Mesothelial cell of epicardium (in vitro differentiated cells): ENCODE results near the gene DNM1. TPM values are rescaled to one million over a fixed set of nuclear protein-coding genes. Genes with fewer than 3 reads are reported as not detected.

Source experiments
- DNase-seq, 2 experiments: peaks; one replicate each; pipeline ENCODE4 v3.0.0; 2021; ENCODE audit warnings: low spot score in 2 of 2; ENCODE audit not compliant: unreplicated experiment in 2 of 2
- H3K27ac Mint-ChIP-seq: 2 replicates; pipeline ENCODE4 v1.8.0; 2021; ENCODE audit warnings: mixed read lengths
- H3K27me3 Mint-ChIP-seq: 2 replicates; pipeline ENCODE4 v1.8.0; 2021; ENCODE audit warnings: low read depth, mixed read lengths
- H3K36me3 Mint-ChIP-seq: 2 replicates; pipeline ENCODE4 v1.8.0; 2021; ENCODE audit warnings: mixed read lengths
- H3K4me1 Mint-ChIP-seq: 2 replicates; pipeline ENCODE4 v1.8.0; 2021; ENCODE audit warnings: mixed read lengths
- H3K4me3 Mint-ChIP-seq: 2 replicates; pipeline ENCODE4 v1.8.0; 2021; ENCODE audit warnings: mild to moderate bottlenecking, moderate library complexity, mixed read lengths
- H3K9me3 Mint-ChIP-seq: 2 replicates; pipeline ENCODE4 v1.8.0; 2021; ENCODE audit warnings: mixed read lengths
- total RNA-seq: library from RNA; stranded (reverse); gene quantifications from 3 replicates; pipeline ENCODE4 v1.2.1, GENCODE V29; 2021
- TF ChIP-seq, protein P1 (sequence below): fragments of 200-600 bp; sonication (generic); IDR thresholded peaks from one replicate; pipeline ENCODE4 v1.5.0; 2021; ENCODE audit warnings: antibody characterized with exemption; ENCODE audit not compliant: unreplicated experiment

The DNM1 gene
- total RNA-seq, 1 donor from 2014 or later = 98.6 TPM

DNA sequence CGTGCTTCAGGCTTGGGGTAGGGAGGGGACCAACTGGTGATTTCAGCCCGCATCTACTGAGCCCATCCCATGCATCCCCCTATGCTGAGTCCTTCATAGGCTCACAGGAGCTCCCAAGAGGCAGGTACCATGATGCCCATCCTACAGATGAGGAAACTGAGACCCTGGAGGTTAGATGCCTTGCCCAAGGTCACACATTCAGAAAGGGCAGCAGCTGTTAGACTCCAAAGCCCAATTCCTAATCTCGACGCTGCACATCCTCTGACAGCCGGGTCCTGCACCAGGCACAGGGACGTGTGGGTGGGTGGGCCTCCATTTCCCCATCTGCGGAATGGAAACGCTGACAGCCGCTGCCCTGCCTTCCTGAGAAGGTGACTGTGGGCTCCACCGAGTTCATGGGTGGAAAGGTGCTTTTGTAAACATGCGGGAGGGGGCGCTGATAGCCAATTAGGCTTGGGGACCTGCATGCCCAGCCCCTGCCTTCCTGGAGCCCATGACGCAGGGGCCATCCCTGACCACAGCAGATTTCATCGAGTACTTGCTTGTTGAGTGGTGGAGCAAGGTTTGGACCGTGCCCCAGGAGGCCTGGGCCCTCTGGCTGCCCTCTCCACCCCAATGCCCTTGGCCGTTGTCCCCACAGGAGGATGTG is 2.2 kb downstream of the DNM1 start:
- Mint-ChIP-seq H3K27ac (no peak overlapping the region), H3K4me3 (peak overlapping the region; percentile 78)

DNA sequence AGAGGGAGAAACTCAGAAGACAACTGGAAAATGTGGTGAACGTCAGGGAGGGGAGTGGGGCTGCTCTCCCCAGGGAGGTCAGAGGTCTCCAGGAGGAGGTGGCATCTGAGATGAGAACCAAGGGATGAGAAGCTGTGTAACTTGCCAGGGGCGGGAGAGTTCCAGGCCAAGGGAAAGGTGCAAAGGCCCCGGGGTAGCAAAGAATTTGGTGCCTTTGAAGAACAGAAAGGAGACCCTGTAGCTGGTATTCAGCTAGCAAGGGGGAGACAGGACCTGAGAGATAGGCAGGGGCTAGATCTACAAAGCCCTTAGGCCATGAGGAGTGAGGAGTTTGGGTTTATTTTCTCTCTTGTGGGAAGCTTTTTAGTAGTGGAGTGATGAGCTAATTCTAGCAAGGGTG is 3.3 kb downstream of the DNM1 start:
- peaks cover 20% of the 10 kb centered on the region for H3K4me1 Mint-ChIP-seq
- peaks cover 8% of the 10 kb centered on the region for H3K27me3 Mint-ChIP-seq
- H3K36me3 Mint-ChIP-seq = no peaks in the 10 kb centered on the region
- no peak overlapping the region for H3K4me3 Mint-ChIP-seq
- DNase-seq = no peak
- no peaks in the 10 kb centered on the region for H3K9me3 Mint-ChIP-seq
- no peak overlapping the region for H3K27ac Mint-ChIP-seq
- TF ChIP-seq, protein P1, sequence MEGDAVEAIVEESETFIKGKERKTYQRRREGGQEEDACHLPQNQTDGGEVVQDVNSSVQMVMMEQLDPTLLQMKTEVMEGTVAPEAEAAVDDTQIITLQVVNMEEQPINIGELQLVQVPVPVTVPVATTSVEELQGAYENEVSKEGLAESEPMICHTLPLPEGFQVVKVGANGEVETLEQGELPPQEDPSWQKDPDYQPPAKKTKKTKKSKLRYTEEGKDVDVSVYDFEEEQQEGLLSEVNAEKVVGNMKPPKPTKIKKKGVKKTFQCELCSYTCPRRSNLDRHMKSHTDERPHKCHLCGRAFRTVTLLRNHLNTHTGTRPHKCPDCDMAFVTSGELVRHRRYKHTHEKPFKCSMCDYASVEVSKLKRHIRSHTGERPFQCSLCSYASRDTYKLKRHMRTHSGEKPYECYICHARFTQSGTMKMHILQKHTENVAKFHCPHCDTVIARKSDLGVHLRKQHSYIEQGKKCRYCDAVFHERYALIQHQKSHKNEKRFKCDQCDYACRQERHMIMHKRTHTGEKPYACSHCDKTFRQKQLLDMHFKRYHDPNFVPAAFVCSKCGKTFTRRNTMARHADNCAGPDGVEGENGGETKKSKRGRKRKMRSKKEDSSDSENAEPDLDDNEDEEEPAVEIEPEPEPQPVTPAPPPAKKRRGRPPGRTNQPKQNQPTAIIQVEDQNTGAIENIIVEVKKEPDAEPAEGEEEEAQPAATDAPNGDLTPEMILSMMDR = no peak

More for the DNA sequence above, 2.2 kb downstream of the DNM1 start:
- Mint-ChIP-seq H3K4me1 (peaks cover 12% of the 10 kb centered on the region), H3K9me3 (no peaks in the 10 kb centered on the region), H3K36me3 (no peaks in the 10 kb centered on the region), H3K27me3 (peaks cover 8% of the 10 kb centered on the region)
- TF ChIP-seq, protein P1 = no peak
- DNase-seq = no peak

DNA sequence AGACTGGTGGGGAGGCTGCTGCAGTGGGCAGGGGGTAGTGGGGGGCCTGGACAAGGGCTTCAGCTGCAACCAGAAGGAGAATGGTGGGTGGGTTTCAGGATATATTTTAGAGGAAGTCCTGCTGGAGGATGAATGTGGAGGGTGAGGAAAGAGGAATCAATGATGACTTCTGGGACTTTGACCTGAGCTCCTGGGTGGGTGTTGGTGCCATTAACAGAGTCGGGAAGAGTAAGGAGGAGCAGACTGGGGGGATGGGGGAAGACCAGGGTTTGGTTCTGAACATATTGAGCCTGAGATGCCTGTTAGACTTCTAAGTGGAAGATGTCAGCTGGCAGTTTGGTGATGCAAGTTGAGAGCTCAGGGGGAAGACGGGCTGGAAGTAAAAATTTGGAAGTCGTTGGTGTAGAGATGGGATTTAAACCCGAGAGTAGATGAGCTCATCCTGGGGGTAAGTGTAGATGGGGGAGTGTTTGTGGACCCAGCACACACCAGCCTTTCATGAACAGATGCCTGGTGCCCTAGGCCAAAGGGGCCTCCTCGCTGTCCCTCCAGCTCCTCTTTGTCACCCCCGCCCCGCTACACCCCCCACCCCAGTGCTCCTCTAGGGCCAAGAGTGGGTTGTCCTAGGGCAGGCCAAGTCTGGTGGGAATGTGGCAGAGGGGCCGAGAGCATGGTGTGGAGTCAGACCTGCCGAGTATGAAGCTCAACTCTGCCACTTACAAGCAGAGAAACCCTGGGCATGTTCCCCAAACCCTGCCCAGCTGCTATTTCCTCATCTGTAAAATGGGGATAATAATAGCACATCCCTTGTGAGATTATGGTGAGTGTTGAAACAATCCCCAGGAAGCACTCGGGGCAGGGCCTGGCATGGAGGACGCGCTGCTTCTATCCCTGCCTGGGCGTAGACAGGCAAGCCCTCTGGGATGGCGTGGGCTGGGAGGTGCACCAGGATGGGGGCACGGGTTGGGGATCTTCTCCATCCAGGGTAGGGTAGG is 4.0 kb downstream of the DNM1 start:
- no peak for DNase-seq
- H3K27ac Mint-ChIP-seq = no peak overlapping the region
- TF ChIP-seq, protein P1 = no peak
- H3K4me1 Mint-ChIP-seq = peaks cover 24% of the 10 kb centered on the region
- H3K4me3 Mint-ChIP-seq = no peak overlapping the region
- no peaks in the 10 kb centered on the region for H3K36me3 Mint-ChIP-seq
- H3K27me3 Mint-ChIP-seq = peaks cover 8% of the 10 kb centered on the region
- H3K9me3 Mint-ChIP-seq = no peaks in the 10 kb centered on the region

DNA sequence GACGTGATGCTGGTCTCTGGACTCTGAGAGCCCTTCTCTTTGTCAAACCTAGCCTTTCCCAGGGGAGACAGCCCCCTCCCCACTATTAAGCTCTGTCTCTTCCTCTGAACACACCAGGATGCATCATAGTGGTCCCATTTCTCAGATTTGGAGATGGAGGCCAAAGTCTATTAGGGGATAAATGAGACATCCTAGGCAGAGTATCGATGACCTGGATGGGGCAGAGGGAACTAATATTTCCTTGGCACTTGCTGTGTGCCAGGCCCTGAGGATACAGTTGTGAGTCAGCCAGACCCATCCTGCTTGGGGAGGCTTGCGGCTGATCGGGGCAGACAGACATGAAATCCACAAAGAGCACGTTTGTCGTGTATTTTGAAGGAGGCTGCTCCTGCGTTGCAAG is 5.2 kb downstream of the DNM1 start:
- no peaks in the 10 kb centered on the region for H3K9me3 Mint-ChIP-seq
- H3K27ac Mint-ChIP-seq = no peak overlapping the region
- TF ChIP-seq, protein P1 = no peak
- H3K4me3 Mint-ChIP-seq = no peak overlapping the region
- no peaks in the 10 kb centered on the region for H3K36me3 Mint-ChIP-seq
- peaks cover 21% of the 10 kb centered on the region for H3K4me1 Mint-ChIP-seq
- no peak for DNase-seq
- peaks cover 8% of the 10 kb centered on the region for H3K27me3 Mint-ChIP-seq

DNA sequence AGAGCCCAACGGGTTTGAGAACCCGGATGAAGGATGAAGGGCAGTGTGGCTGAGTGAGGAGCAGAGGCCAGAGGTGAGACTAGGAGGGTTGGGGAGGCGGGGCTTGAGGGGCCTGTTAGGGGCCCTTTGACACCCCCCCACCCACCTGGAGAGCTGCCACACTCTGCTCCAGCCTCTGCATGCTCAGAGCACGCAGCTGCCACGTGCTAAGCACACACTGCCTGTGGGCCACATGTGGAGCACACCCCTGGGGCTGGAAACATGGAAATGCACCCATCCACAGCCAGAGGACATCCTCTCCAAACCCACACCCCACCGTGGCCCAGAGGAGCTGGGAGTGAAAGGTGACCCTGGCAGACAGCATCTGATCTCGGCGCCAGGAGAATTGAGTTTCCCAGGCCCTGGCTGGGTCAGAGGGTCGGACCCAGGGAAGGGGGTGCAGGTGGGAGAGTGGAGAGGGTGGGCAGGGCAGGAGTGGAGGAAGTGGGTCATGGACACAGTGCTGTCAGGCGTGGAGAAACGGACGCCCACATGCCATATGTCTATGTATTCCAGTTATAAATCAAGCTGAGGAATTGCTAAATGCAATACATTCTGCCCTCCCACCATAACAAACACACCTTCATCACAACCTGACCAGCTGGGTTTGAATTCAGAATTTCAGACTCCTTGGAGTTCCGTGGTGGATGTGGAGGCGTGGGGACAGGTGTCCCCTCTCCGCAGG is 5.9 kb downstream of the DNM1 start:
- Mint-ChIP-seq H3K27ac (no peak overlapping the region), H3K27me3 (peaks cover 6% of the 10 kb centered on the region), H3K4me1 (peaks cover 20% of the 10 kb centered on the region), H3K4me3 (no peak overlapping the region), H3K36me3 (no peaks in the 10 kb centered on the region), H3K9me3 (no peaks in the 10 kb centered on the region)
- DNase-seq = no peak
- TF ChIP-seq, protein P1 = no peak
